GM12878 (cell line): ENCODE data around the gene ANKRD23. TPM values are rescaled to one million over a fixed set of nuclear protein-coding genes. Genes with fewer than 3 reads are reported as not detected.

Source experiments
- ATAC-seq: fragments of 200-7000 bp; cut with Tn5 transposase; 3 replicates; pipeline ENCODE4 v1.9.1; 2020; ENCODE audit warnings: mild to moderate bottlenecking, moderate library complexity
- BruUV-seq: library from RNA; stranded (reverse); fragments of 400-500 nt; replicated peaks from 2 replicates; lab custom pipeline; 2021; lab: Mats Ljungman, UMichigan
- CTCF ChIA-PET: fragments of 300-600 bp; sonication (Branson Sonifier 250); formaldehyde crosslinking; extraction: SDS; loops from one replicate; lab custom pipeline; 2021; ENCODE audit warnings: inconsistent platforms; lab: Yijun Ruan, JAX
- POLR2A ChIA-PET: fragments of 350-600 bp; formaldehyde crosslinking; extraction: SDS; loops from one replicate; lab custom pipeline; 2021; ENCODE audit warnings: inconsistent platforms; lab: Charles Lee
- RAD21 ChIA-PET: fragments of 300-600 bp; sonication (Branson Sonifier 250); formaldehyde crosslinking; loops from one replicate; lab custom pipeline; 2023; ENCODE audit warnings: antibody characterized with exemption; ENCODE audit not compliant: unreplicated experiment; lab: Charles Lee
- SMC1A ChIA-PET: fragments of 300-600 bp; sonication (Branson Sonifier 250); formaldehyde crosslinking; loops from one replicate; lab custom pipeline; 2023; ENCODE audit not compliant: unreplicated experiment, uncharacterized antibody; lab: Charles Lee
- DNase-seq: peaks from one replicate; pipeline ENCODE4 v3.0.0-alpha.2; 2011; ENCODE audit warnings: low read depth, low spot score
- FAIRE-seq: peaks from 3 replicates; lab custom pipeline; 2011; peaks lifted over from hg19 to GRCh38; lab: Jason Lieb, UNC
- H2AFZ ChIP-seq: 2 replicates; pipeline ENCODE4 v1.6.0; 2011; ENCODE audit warnings: low read depth, low read length, control low read depth; ENCODE audit not compliant: control insufficient read depth
- H3K27ac ChIP-seq: 2 replicates; pipeline ENCODE4 v1.5.1; 2011; ENCODE audit warnings: control low read depth; ENCODE audit not compliant: control insufficient read depth, insufficient read depth
- H3K27me3 ChIP-seq, 2 experiments: replicated peaks in 1 of 2; 2 replicates each; pipeline versions ENCODE4 v1.6.0 to v1.6.1; 2011; ENCODE audit warnings: low read length in 1 of 2; ENCODE audit not compliant: control insufficient read depth in 2 of 2, insufficient read depth in 2 of 2
- H3K36me3 ChIP-seq, 2 experiments: 2 replicates each; pipeline ENCODE4 v1.5.1; 2011; ENCODE audit warnings: low read length in 1 of 2; ENCODE audit not compliant: control insufficient read depth in 2 of 2, insufficient read depth in 2 of 2
- H3K4me1 ChIP-seq: 2 replicates; pipeline ENCODE4 v1.6.1; 2011; ENCODE audit warnings: mild to moderate bottlenecking, low read length, moderate library complexity, mixed read lengths; ENCODE audit not compliant: control insufficient read depth, insufficient read depth
- H3K4me2 ChIP-seq: 2 replicates; pipeline ENCODE4 v1.6.0; 2011; ENCODE audit warnings: control low read depth; ENCODE audit not compliant: control insufficient read depth, insufficient read depth
- H3K4me3 ChIP-seq: fragments of 200-600 bp; sonication (generic); 2 replicates; pipeline ENCODE4 v1.5.1; 2016
- H3K79me2 ChIP-seq: 2 replicates; pipeline ENCODE4 v1.6.0; 2011; ENCODE audit warnings: low read length; ENCODE audit not compliant: control insufficient read depth, insufficient read depth
- H3K9ac ChIP-seq: 2 replicates; pipeline ENCODE4 v1.8.0; 2011; ENCODE audit warnings: low read length, control low read depth, mixed read lengths; ENCODE audit not compliant: control insufficient read depth, insufficient read depth
- H3K9me3 ChIP-seq: replicated peaks from 3 replicates; pipeline ENCODE4 v1.5.1; 2011; ENCODE audit warnings: mild to moderate bottlenecking, low read length; ENCODE audit not compliant: control insufficient read depth, insufficient read depth
- H4K20me1 ChIP-seq: 2 replicates; pipeline ENCODE4 v1.6.0; 2011; ENCODE audit not compliant: control insufficient read depth, insufficient read depth
- ASH2L ChIP-seq: fragments of 300-600, 200-600 bp; sonication (generic); IDR thresholded peaks from 2 replicates; pipeline ENCODE4 v1.6.1; 2017; ENCODE audit warnings: low read depth, mild to moderate bottlenecking, borderline replicate concordance
- BCL11A ChIP-seq: IDR thresholded peaks from 2 replicates; pipeline ENCODE4 v1.6.1; 2011; ENCODE audit warnings: low read depth, low read length
- BHLHE40 ChIP-seq, 2 experiments: fragments of 450-650 bp in 1 of 2; IDR thresholded peaks; 2 replicates each; pipeline ENCODE4 v1.6.1; 2011 to 2017; ENCODE audit warnings: low read depth in 2 of 2, borderline replicate concordance in 1 of 2, improper control_type of control experiment in 1 of 2, low read length in 1 of 2, mild to moderate bottlenecking in 1 of 2
- CEBPB ChIP-seq, 2 experiments: fragments of 150-350 bp in 1 of 2; IDR thresholded peaks; 2 replicates each; pipeline ENCODE4 v1.6.1; 2012 to 2014; ENCODE audit warnings: low read depth in 2 of 2, low read length in 2 of 2, borderline replicate concordance in 1 of 2, inconsistent platforms in 1 of 2
- CREM ChIP-seq: IDR thresholded peaks from 2 replicates; pipeline ENCODE4 v1.6.1; 2014; ENCODE audit warnings: antibody characterized with exemption, low read depth
- MLLT1 ChIP-seq: fragments of 450-650 bp; IDR thresholded peaks from 2 replicates; pipeline ENCODE4 v1.6.1; 2016; ENCODE audit warnings: mild to moderate bottlenecking
- POLR2AphosphoS2 ChIP-seq: IDR thresholded peaks from 2 replicates; pipeline ENCODE4 v1.6.1; 2011; ENCODE audit warnings: low read depth, mild to moderate bottlenecking, low read length, improper control_type of control experiment, moderate library complexity
- SKIL ChIP-seq: fragments of 450-650 bp; IDR thresholded peaks from 2 replicates; pipeline ENCODE4 v1.6.1; 2017; ENCODE audit warnings: mild to moderate bottlenecking, low read depth, inconsistent platforms; ENCODE audit not compliant: poor library complexity, severe bottlenecking
- SUZ12 ChIP-seq: fragments of 200-600 bp; sonication (generic); IDR thresholded peaks from one replicate; pipeline ENCODE4 v1.6.1; 2018; ENCODE audit warnings: antibody characterized with exemption, mild to moderate bottlenecking; ENCODE audit not compliant: unreplicated experiment
- ZBTB40 ChIP-seq: fragments of 450-650 bp; IDR thresholded peaks from 2 replicates; pipeline ENCODE4 v1.6.1; 2016; ENCODE audit warnings: mild to moderate bottlenecking, moderate library complexity, borderline replicate concordance
- ZNF687 ChIP-seq: fragments of 450-650 bp; IDR thresholded peaks from 2 replicates; pipeline ENCODE4 v1.6.1; 2017; ENCODE audit warnings: mild to moderate bottlenecking, moderate library complexity
- WGBS: methylation state at CpG from one replicate; pipeline ENCODE4 v1.1.6; 2016; ENCODE audit warnings: low lambda C conversion rate; ENCODE audit not compliant: insufficient replicate concordance, insufficient coverage; ENCODE audit errors: missing lambda C conversion rate; 5-methylcytosine and 5-hydroxymethylcytosine counted together
- in situ Hi-C: fragments of 300-500 bp; cut with MboI; formaldehyde crosslinking; loops from 9 replicates; pipeline ENCODE4 v1.14.3; 2018; ENCODE audit warnings: mixed read lengths
- intact Hi-C: fragments of 100-400 bp; cut with micrococcal nuclease; formaldehyde crosslinking; loops from one replicate; pipeline ENCODE4 v1.14.2; 2022; ENCODE audit not compliant: unreplicated experiment
- polyA plus RNA-seq, 11 experiments: library from polyadenylated mRNA; depleted of rRNA in 4 of 11; unstranded in 6 of 11; stranded (reverse) in 5 of 11; fragments of >200 nt; fragmentation: Nextera tagmentation in 4 of 11; fragmentation: Illumina TruSeq in 1 of 11; extraction: Ambion mirVana in 4 of 11; extraction: Trizol in 1 of 11; gene quantifications; 1 replicate in 1 of 11; 2 replicates in 10 of 11; pipeline versions ENCODE4 v1.2.1 to v1.2.3, GENCODE V29; 2011 to 2016; ENCODE audit warnings: inconsistent platforms in 2 of 11, missing spikeins in 2 of 11, low read depth in 1 of 11
- total RNA-seq, 4 experiments: library from RNA; depleted of rRNA in 3 of 4; stranded (reverse); fragments of >200 nt in 3 of 4; fragmentation: Illumina TruSeq in 1 of 4; extraction: Trizol in 1 of 4; gene quantifications; 2 replicates each; pipeline versions ENCODE4 v1.2.1 to v1.2.3, GENCODE V29; 2013 to 2021

Gene ANKRD23
- total and polyA plus RNA-seq, 10 of the 15 experiments (the other 5 are each of a cell fraction or from before 2014, with no cell fraction given) = 0.34 to 5.3 (median 2.7) TPM

- H4K20me1 ChIP-seq = no peaks in the 10 kb centered on the region
- no peaks in the 10 kb centered on the region for H3K36me3 ChIP-seq
- no peak overlapping the region for H3K27ac ChIP-seq
- no TSS peak for BruUV-seq
- POLR2A ChIA-PET = interaction anchor here (0.8 kb wide), 1 partner anchor 10 kb away, joined by 3 read pairs; no protein-coding TSS in a partner anchor
- FAIRE-seq (no peak), ATAC-seq (no peak), DNase-seq (no peak)
- 71% methylated on average over 15 of the region's 15 CpGs for WGBS
- H3K9ac ChIP-seq = no peak overlapping the region
- in situ Hi-C loops (no loop called here), intact Hi-C loops (no loop called here)
- no peak overlapping the region for H2AFZ ChIP-seq
- H3K27me3 ChIP-seq = no peaks in the 10 kb centered on the region
- H3K79me2 ChIP-seq = no peaks in the 10 kb centered on the region
- no peak overlapping the region for H3K4me3 ChIP-seq
- peaks cover 30% of the 10 kb centered on the region for H3K4me1 ChIP-seq
- SMC1A ChIA-PET = interaction anchor here (0.9 to 1.3 kb wide), 2 partner anchors 9 to 15 kb away, joined by 3 to 4 read pairs; no protein-coding TSS in a partner anchor
- RAD21 ChIA-PET = interaction anchor here (1.3 kb wide), 2 partner anchors 9 to 20 kb away, joined by 4 to 5 read pairs; partner anchors contain the start of gene ANKRD39
- H3K4me2 ChIP-seq = no peak overlapping the region
- H3K9me3 ChIP-seq = no peaks in the 10 kb centered on the region
- CTCF ChIA-PET = interaction anchor here (1.1 to 5.0 kb wide), 2 partner anchors 19 to 20 kb away, joined by 5 to 31 read pairs; partner anchors contain the start of gene ANKRD39
- no peak for TF ChIP-seq MLLT1
- TF ChIP-seq CREM = no peak
- no peak for TF ChIP-seq CEBPB (IDR thresholded peaks at IDR 0.05; ENCODE audit: borderline replicate concordance in 1 of 2, low read depth in 2 of 2, low read length in 2 of 2)
- no peak for TF ChIP-seq ZBTB40
- TF ChIP-seq SKIL = no peak
- no peak for TF ChIP-seq SUZ12
- TF ChIP-seq BHLHE40 (IDR thresholded peaks at IDR 0.05; ENCODE audit: borderline replicate concordance in 1 of 2, low read depth in 2 of 2, low read length in 1 of 2) = no peak
- no peak for TF ChIP-seq POLR2AphosphoS2
- no peak for TF ChIP-seq ZNF687
- no peak for TF ChIP-seq BCL11A
- no peak for TF ChIP-seq ASH2L
These were observed 33.8 kb upstream of the ANKRD23 start for GRCh38 chr2:96877631-96878092.
